Lung (tissue), 12 donors: Measurements from ENCODE around the gene LMOD2. TPM values are rescaled to one million over a fixed set of nuclear protein-coding genes. Genes with fewer than 3 reads are reported as not detected.

Source experiments
- ATAC-seq: fragments of 200-7000 bp; cut with Tn5 transposase; one replicate; pipeline ENCODE4 v1.9.1; 2020; ENCODE audit warnings: moderate number of reproducible peaks; ENCODE audit not compliant: insufficient read depth, low FRiP score
- DNase-seq, 3 donors: peaks; one replicate each; pipeline ENCODE4 v3.0.0-alpha.2; 2013 to 2017
- H3K27ac ChIP-seq, 2 donors: one replicate each; pipeline ENCODE4 v1.5.1; 2013; ENCODE audit warnings: mild to moderate bottlenecking in 2 of 2, moderate library complexity in 2 of 2, control low read depth in 1 of 2, inconsistent platforms in 1 of 2, low read depth in 1 of 2, low read length in 1 of 2
- H3K27me3 ChIP-seq, 3 donors: one replicate each; pipeline ENCODE4 v1.5.1; 2013; ENCODE audit warnings: low read length in 2 of 3; ENCODE audit not compliant: control insufficient read depth in 3 of 3, insufficient read depth in 3 of 3
- H3K36me3 ChIP-seq, 4 donors: one replicate each; pipeline ENCODE4 v1.5.1; 2013; ENCODE audit warnings: low read length in 4 of 4, mild to moderate bottlenecking in 1 of 4, moderate library complexity in 1 of 4; ENCODE audit not compliant: control insufficient read depth in 4 of 4, insufficient read depth in 4 of 4
- H3K4me1 ChIP-seq, 5 donors: one replicate each; pipeline ENCODE4 v1.5.1; 2013; ENCODE audit warnings: low read length in 5 of 5, mild to moderate bottlenecking in 2 of 5, moderate library complexity in 1 of 5; ENCODE audit not compliant: control insufficient read depth in 5 of 5, insufficient read depth in 5 of 5
- H3K4me3 ChIP-seq: one replicate; pipeline ENCODE4 v1.5.1; 2013; ENCODE audit warnings: mild to moderate bottlenecking, control low read depth, moderate library complexity
- H3K9ac ChIP-seq, 2 donors: one replicate each; pipeline ENCODE4 v1.5.1; 2013; ENCODE audit warnings: low read length in 2 of 2, control low read depth in 1 of 2; ENCODE audit not compliant: insufficient read depth in 1 of 2
- H3K9me3 ChIP-seq, 4 donors: one replicate each; pipeline ENCODE4 v1.5.1; 2013; ENCODE audit warnings: low read length in 3 of 4, mild to moderate bottlenecking in 1 of 4, moderate library complexity in 1 of 4; ENCODE audit not compliant: control insufficient read depth in 4 of 4, insufficient read depth in 3 of 4
- CTCF ChIP-seq: IDR thresholded peaks from 2 replicates; pipeline ENCODE4 v1.5.1; 2012; ENCODE audit warnings: mild to moderate bottlenecking; ENCODE audit errors: control extremely low read depth, extremely low read depth
- WGBS, 2 donors: extraction: QIAGEN DNeasy Blood & Tissue Kit; methylation state at CpG; one replicate each; pipeline ENCODE4 v1.1.7; 2013; 5-methylcytosine and 5-hydroxymethylcytosine counted together
- polyA plus RNA-seq, 2 donors: library from polyadenylated mRNA; stranded (reverse); fragments of 200-250 nt; gene quantifications; one replicate each; pipeline ENCODE4 v1.2.1, GENCODE V29; 2013
- total RNA-seq, 2 donors: library from RNA; depleted of rRNA in 1 of 2; stranded (reverse); fragments of >200 nt in 1 of 2; gene quantifications; one replicate each; pipeline ENCODE4 v1.2.1, GENCODE V29; 2014 to 2021
- donor health status: control.
- donor health status: control.
- donor health status: Bipolar disorder and iron deficiency.
- donor health status: healthy.
- donor health status: DM: yes; HTN: yes; CAD: no.

The LMOD2 gene
- total and polyA plus RNA-seq, 4 donors: 1.1 TPM; not detected in 3

DNA sequence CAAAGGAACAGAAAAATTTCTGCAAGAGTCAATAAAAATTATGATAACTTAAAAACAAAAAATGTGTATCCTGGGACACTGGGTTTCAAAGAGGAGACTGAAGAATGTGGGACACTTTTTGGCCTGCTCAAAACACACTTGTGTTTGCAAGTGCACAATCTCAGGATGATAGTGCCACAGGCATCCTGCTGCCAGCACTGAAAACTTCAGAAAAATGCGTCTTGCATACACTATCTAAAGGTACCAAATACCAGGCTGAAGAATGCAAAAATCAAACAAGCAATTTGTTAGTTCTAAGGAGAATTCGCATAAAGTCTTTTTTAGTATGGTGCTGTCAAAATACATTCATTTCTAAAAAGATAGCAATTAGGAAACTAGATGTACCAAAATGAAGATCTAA lies 55.0 kb downstream of the LMOD2 start:
- H3K4me1 ChIP-seq: peaks cover 0 to 20% (median 0%) of the 10 kb centered on the region in 5 donors
- no peak for ATAC-seq
- H3K9me3 ChIP-seq: no peaks in the 10 kb centered on the region

DNA sequence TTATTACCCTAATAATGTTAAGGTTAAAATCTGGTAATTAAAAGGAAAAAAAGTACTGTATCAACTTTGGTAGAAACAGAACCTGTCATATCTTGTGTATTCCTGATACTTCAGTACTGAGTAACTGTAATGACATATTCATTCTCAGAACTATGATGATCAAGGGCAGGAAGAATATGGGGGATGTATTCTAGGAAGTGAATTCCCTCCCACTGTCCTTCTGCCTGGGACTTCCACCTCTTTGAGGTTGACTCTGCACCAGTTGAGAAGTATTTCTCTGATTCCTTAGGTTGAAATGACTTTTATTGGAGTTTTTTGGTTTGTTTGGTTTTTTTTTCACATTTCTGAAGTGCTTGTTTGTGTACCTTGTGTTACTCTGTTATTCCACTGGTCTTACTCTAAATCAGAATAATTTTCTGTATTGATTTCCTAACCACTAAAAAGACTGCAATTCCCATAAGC lies 56.2 kb downstream of the LMOD2 start:
- no peaks in the 10 kb centered on the region for H3K27me3 ChIP-seq
- peaks cover 3 to 10% (median 4%) of the 10 kb centered on the region in 4 donors for H3K36me3 ChIP-seq
- peaks cover 0 to 24% (median 0%) of the 10 kb centered on the region in 5 donors for H3K4me1 ChIP-seq
- H3K27ac ChIP-seq: no peak overlapping the region
- TF ChIP-seq CTCF: no peak
- no peaks in the 10 kb centered on the region for H3K9me3 ChIP-seq
- no peak for ATAC-seq
- H3K4me3 ChIP-seq: no peak overlapping the region
- no peak overlapping the region for H3K9ac ChIP-seq
- DNase-seq: no peak

More for the DNA sequence above, 55.0 kb downstream of the LMOD2 start:
- no peak overlapping the region for H3K9ac ChIP-seq
- peaks cover 3 to 13% (median 6%) of the 10 kb centered on the region in 4 donors for H3K36me3 ChIP-seq
- no peak for TF ChIP-seq CTCF
- DNase-seq: no peak
- no peaks in the 10 kb centered on the region for H3K27me3 ChIP-seq
- WGBS, 2 donors: 66 to 89% methylated on average over 2 of the region's 2 CpGs
- no peak overlapping the region for H3K4me3 ChIP-seq
- H3K27ac ChIP-seq: no peak overlapping the region

GRCh38 chr7:123712619-123713018 lies 57.0 kb downstream of the LMOD2 start:
- 22 to 25% methylated on average over 1 of the region's 1 CpG for WGBS, 2 donors
- DNase-seq (no peak), ATAC-seq (no peak)
- Histone ChIP-seq H3K27ac (no peak overlapping the region), H3K9ac (no peak overlapping the region), H3K4me3 (no peak overlapping the region), H3K27me3 (no peaks in the 10 kb centered on the region), H3K4me1 (peaks cover 0 to 29% (median 0%) of the 10 kb centered on the region in 5 donors), H3K9me3 (no peaks in the 10 kb centered on the region), H3K36me3 (peaks cover 1 to 7% (median 3%) of the 10 kb centered on the region in 4 donors)
- TF ChIP-seq CTCF: no peak

Other genes starting within 250 kb of the LMOD2 start
- gene IQUB, start 121.3 kb upstream of the LMOD2 start, total RNA-seq: 10 to 100 TPM in 1 of 2 donors, 1 to 10 TPM in 1; 5.1 to 17.4 TPM
- 1 to 10 TPM; 1.0 to 1.2 TPM for gene IQUB, start 121.3 kb upstream of the LMOD2 start, polyA plus RNA-seq
- 10 to 100 TPM; 51.1 to 82.2 TPM for gene NDUFA5, start 98.0 kb upstream of the LMOD2 start, total RNA-seq
- 100 to 1,000 TPM in 1 of 2 donors, 10 to 100 TPM in 1; 36.5 to 104 TPM for gene NDUFA5, start 98.0 kb upstream of the LMOD2 start, polyA plus RNA-seq
- not detected for gene ASB15, start 54.0 kb upstream of the LMOD2 start, total RNA-seq
- not detected for gene ASB15, start 54.0 kb upstream of the LMOD2 start, polyA plus RNA-seq
- gene WASL, start 93.1 kb downstream of the LMOD2 start, total RNA-seq: 10 to 100 TPM; 28.3 to 52.7 TPM
- gene WASL, start 93.1 kb downstream of the LMOD2 start, polyA plus RNA-seq: 10 to 100 TPM; 11.8 to 16.0 TPM
- gene HYAL4, start 189.3 kb downstream of the LMOD2 start, total RNA-seq: under 1 TPM in 1 of 2 donors, not detected in 1; 0.74 TPM
- under 1 TPM in 1 of 2 donors, not detected in 1; 0.07 TPM for gene HYAL4, start 189.3 kb downstream of the LMOD2 start, polyA plus RNA-seq